ENCODE data around the gene IFT80. TPM values are rescaled to one million over a fixed set of nuclear protein-coding genes. Genes with fewer than 3 reads are reported as not detected.

IFT80 gene
- total and polyA plus RNA-seq, 9 of the 15 experiments (the other 6 are each of a cell fraction or from before 2014, with no cell fraction given) = 6.7 to 21.1 (median 16.4) TPM

- peak; percentile 64 for TF ChIP-seq MYC (IDR thresholded peaks at IDR 0.05; ENCODE audit: low read depth, low read length)
- TF ChIP-seq MYC (CRISPR knock-in tag; IDR thresholded peaks at IDR 0.05; ENCODE audit: borderline replicate concordance, low read depth) = no peak
- no peak for TF ChIP-seq CREB5 (CRISPR knock-in tag; IDR thresholded peaks at IDR 0.05)
- TF ChIP-seq CBX3 (IDR thresholded peaks at IDR 0.05; ENCODE audit: borderline replicate concordance in 1 of 2, low read length in 2 of 2) = no peak
- TF ChIP-seq THAP7 (CRISPR knock-in tag; IDR thresholded peaks at IDR 0.05) = no peak
- TF ChIP-seq KDM5B (IDR thresholded peaks at IDR 0.05; ENCODE audit: insufficient replicate concordance, low read depth, low read length) = peak; percentile 7
- TF ChIP-seq ZFP36 (IDR thresholded peaks at IDR 0.05; ENCODE audit: low read depth, low read length, partially characterized antibody) = no peak
- no peak for TF ChIP-seq HEY1 (CRISPR knock-in tag; IDR thresholded peaks at IDR 0.05; ENCODE audit: borderline replicate concordance)
- no peak for TF ChIP-seq NFRKB (IDR thresholded peaks at IDR 0.05; ENCODE audit: low read depth)
- TF ChIP-seq NELFE (IDR thresholded peaks at IDR 0.05; ENCODE audit: insufficient read depth, insufficient read length) = no peak
- peak; percentile 69 for TF ChIP-seq MAX (CRISPR knock-in tag; IDR thresholded peaks at IDR 0.05)
- no peak for TF ChIP-seq ZNF398 (CRISPR knock-in tag; IDR thresholded peaks at IDR 0.05)
- no peak for TF ChIP-seq ZNF644 (tag; IDR thresholded peaks at IDR 0.05; ENCODE audit: low read depth)
- no peak for TF ChIP-seq ARID3B (CRISPR knock-in tag; IDR thresholded peaks at IDR 0.05; ENCODE audit: borderline replicate concordance)
- no peak for TF ChIP-seq NFE2L1 (tag; IDR thresholded peaks at IDR 0.05; ENCODE audit: borderline replicate concordance, low read depth)
- peak in 1 of 2 experiments; percentile 42; a peak in 1 of 4 replicates for TF ChIP-seq SIN3A (IDR thresholded peaks at IDR 0.05; ENCODE audit: borderline replicate concordance in 2 of 2, control insufficient read depth in 1 of 2, low read depth in 2 of 2, low read length in 2 of 2)
- TF ChIP-seq MAFK (IDR thresholded peaks at IDR 0.05; ENCODE audit: low read length) = no peak
- TF ChIP-seq MED1 (CRISPR knock-in tag; IDR thresholded peaks at IDR 0.05; ENCODE audit: borderline replicate concordance) = no peak
- no peak for TF ChIP-seq JUN (IDR thresholded peaks at IDR 0.05; ENCODE audit: borderline replicate concordance, low read depth, low read length)
- no peak; the same call in 1 of the 2 replicates for TF ChIP-seq JUN (CRISPR knock-in tag; IDR thresholded peaks at IDR 0.05; ENCODE audit: borderline replicate concordance)
- no peak for TF ChIP-seq ASH1L (IDR thresholded peaks at IDR 0.05; ENCODE audit: borderline replicate concordance, low read depth, partially characterized antibody)
- no peak for TF ChIP-seq POLR2A (conservative IDR thresholded peaks at IDR 0.05)
Observed at GRCh38 chr3:160225176-160226025, 173.6 kb downstream of the IFT80 start, which contains the start of gene C3orf80 (continued).

Data from K562 (cell line).